GM12875 (cell line): Measurements from ENCODE around the gene RNASE4.
"Not testable (repeated sequence)": the region's sequence is repeated elsewhere in the genome, so short reads cannot be mapped to it uniquely, and the experiment has no call there.

Experiments
- H3K4me3 ChIP-seq: one replicate; pipeline ENCODE4 v1.5.1; 2011; ENCODE audit warnings: low read depth, low read length, control low read depth
- TF ChIP-seq, protein P1 (sequence below): IDR thresholded peaks from 2 replicates; pipeline ENCODE4 v1.5.1; 2011; ENCODE audit warnings: low read depth, mild to moderate bottlenecking, control low read depth, inconsistent platforms, low read length, moderate library complexity, borderline replicate concordance; ENCODE audit not compliant: insufficient read depth

The RNASE4 gene

DNA sequence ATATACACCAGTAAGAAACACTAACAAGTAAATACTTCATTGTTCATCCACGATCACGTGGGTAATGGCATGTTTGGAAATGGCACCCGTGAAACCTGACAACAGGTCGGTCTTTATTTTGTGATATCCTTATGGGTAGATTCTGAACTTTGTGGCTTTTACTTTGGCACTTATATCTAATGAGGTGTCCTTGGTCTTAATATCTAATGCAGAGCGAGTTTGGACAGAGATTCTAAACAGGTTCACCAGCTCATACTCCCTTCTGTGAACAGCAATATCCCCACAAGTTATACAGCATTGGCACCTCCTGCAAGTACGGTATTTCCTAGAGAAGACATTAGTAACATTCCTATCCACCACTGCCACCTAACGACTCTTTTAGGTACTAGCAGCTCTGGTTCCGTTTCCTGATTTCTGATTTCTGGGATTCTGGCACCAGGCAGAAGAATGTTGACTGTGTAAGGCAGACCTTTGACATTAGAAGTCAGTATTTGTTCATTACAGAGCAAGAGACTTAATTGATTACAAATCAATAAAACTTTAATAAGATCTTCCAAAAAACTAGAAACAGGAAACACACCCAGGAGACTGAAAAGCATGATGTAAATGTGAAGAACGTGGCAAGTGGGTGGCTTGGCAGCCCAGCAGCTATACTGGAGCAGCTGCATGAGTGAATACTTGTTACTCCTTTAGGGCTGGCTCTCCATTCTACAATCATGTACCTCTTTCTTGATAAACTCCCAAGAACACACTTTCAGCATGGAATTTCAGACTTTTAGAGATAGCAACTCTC lies 6.7 kb downstream of the RNASE4 start:
- TF ChIP-seq, protein P1, sequence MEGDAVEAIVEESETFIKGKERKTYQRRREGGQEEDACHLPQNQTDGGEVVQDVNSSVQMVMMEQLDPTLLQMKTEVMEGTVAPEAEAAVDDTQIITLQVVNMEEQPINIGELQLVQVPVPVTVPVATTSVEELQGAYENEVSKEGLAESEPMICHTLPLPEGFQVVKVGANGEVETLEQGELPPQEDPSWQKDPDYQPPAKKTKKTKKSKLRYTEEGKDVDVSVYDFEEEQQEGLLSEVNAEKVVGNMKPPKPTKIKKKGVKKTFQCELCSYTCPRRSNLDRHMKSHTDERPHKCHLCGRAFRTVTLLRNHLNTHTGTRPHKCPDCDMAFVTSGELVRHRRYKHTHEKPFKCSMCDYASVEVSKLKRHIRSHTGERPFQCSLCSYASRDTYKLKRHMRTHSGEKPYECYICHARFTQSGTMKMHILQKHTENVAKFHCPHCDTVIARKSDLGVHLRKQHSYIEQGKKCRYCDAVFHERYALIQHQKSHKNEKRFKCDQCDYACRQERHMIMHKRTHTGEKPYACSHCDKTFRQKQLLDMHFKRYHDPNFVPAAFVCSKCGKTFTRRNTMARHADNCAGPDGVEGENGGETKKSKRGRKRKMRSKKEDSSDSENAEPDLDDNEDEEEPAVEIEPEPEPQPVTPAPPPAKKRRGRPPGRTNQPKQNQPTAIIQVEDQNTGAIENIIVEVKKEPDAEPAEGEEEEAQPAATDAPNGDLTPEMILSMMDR, result peak; percentile 75
- H3K4me3 ChIP-seq, result no peak overlapping the region

DNA sequence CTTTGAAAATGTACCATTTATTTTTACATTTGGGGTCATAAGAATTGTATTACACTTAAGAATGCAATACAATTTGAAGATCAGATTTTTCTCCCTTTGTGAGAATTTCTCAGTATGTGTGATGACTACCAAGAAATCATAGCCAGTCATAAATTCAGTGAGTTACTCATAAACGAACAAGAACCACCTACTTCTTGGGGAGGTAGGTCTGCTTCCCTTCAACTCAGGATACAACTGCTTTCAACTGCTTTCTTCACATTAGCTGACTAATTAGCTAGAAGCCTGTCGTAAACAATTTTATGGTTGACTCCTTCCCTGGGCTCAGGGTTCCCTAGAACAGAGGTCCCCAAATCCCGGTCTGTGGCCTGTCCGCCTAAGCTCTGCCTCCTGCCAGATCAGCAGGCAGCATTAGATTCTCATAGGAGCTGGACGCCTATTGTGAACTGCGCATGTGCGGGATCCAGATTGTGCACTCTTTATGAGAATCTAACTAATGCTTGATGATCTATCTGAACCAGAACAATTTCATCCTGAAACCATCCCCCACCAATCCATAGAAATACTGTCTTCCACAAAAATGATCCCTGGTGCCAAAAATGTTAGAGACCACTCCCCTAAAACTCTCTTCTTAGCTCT lies 7.9 kb downstream of the RNASE4 start:
- no peak overlapping the region for H3K4me3 ChIP-seq
- TF ChIP-seq, protein P1, result no peak

DNA sequence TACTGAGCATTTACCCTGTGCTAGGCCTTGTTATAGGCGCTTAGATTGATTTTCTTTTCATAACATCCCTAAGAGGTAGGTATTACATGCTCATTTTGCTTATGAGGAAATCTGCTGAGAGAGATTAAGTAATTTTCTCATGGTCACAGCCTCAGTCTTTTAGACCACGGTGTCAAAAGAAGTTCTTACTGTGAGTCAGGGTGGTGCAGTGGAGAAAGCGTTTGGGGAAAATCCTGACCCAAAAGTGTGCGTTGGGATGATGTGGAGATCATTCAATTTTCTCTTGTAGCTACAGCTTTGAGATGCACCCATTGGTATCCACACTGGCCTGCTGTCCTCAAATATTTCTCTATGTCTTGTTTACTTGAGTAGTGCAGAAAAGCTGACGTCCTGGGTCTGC lies 12.4 kb downstream of the RNASE4 start:
- no peak overlapping the region for H3K4me3 ChIP-seq
- TF ChIP-seq, protein P1, result no peak

DNA sequence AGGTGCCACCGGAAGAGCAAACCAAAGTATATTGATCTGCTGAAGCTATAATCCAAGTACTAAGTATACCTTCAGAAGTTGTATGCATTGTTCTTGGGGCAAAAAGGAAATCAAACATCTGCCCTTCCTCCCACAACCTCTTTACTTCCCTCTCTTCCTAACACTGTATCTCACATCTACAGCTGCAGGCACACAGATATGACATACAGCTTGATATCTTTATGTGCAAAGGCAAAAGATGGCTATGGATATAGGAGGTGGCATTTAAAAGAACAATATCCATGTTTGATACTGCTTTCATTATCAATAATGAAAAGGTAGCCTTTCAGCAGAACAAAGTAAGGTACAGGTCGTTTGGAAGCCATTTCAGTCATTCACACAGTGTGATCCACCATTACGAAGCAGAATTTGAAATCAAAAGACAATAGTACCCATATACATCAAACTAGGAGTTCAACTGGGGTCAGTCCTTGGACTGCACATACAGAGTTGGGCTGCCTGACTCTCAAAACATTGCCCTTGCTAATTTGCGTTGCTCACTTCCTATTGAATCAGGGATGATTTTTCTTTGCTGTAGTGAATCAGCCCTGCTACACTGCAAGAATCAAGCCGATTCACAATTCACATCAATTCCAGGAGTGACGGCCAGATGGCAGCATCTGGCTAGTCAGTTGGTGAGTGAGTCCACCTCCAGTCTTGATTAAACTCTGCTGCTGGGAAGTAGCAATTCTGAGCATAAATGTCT lies 13.1 kb downstream of the RNASE4 start:
- TF ChIP-seq, protein P1, result peak; percentile 70
- H3K4me3 ChIP-seq, result no peak overlapping the region

DNA sequence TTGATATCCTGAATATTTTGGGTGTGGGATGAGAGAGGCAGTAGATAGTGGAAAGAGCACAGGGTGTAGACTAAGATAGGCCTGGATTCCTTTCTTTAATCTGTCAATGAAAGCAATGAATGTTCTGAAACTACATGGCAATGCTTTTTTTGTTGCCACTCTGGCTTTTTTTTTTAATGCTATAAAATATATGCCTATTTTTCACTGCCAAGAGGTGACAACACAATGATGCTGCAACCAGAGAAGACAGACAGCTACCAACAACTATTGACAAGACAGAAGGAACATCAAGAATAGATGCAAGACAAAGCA lies 13.6 kb downstream of the RNASE4 start:
- TF ChIP-seq, protein P1, result no peak
- H3K4me3 ChIP-seq, result no peak overlapping the region

DNA sequence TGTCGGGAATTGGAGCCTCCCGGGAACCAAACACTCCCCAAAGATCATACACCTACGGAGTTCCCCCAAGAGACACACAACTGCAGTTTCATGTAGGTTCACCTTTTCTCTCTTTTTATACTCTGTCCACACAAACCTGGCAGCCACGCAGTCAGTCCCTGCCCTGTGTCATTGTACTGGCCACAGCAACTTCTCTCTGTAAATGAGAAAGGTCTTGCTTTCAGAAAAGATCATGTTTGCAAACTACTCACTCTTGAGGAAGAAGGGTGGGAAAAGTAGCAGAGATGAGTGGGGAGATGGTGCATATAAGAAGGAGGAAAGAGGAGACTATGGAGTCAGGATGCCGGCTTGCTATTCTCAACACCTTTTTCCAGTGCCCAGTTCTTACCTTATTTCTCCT lies 14.6 kb downstream of the RNASE4 start:
- no peak overlapping the region for H3K4me3 ChIP-seq
- TF ChIP-seq, protein P1, result no peak

DNA sequence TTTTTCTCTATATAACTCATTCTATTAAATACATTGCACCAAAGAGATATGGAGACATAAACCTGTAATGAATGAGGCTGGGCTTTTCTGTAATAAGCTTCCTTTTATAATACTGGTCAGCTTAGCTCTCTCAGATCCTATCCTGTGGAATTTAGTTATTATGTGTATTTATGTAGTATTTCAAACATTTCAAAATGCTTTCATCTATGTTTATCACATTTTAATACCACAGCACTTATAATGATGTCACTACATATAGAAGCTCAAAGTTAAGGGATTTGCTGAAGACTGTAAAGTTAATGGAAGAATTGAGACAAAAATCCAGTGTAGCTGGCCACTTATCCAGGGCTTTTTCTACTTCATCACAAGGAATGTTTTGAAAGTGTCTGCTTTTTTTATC lies 15.6 kb downstream of the RNASE4 start:
- TF ChIP-seq, protein P1, result no peak
- H3K4me3 ChIP-seq, result no peak overlapping the region

DNA sequence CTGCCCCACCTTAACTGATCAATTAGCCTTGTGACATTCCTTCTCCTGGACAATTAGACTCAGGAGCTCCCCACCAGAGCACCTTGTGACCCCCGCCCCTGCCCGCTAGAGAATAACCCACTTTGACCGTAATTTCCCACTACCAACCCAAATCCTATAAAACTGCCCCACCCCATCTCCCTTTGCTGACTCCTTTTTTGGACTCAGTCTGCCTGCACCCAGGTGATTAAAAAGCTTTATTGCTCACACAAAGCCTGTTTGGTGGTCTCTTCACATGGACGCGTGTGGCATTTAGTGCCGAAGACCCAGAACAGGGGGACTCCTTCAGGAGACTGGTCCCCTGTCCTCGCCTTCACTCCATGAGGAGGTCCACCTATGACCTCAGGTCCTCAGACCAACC lies 16.6 kb downstream of the RNASE4 start:
- H3K4me3 ChIP-seq, result not testable (repeated sequence)
